Esophagus (tissue), 2 donors: ENCODE measurements around the gene PCTP. TPM values are rescaled to one million over a fixed set of nuclear protein-coding genes. Genes with fewer than 3 reads are reported as not detected.

Experiments used
- H3K27ac ChIP-seq, 2 donors: one replicate each; pipeline ENCODE4 v1.5.1; 2013; ENCODE audit warnings: low read depth in 2 of 2, mild to moderate bottlenecking in 2 of 2, inconsistent platforms in 1 of 2, low read length in 1 of 2, moderate library complexity in 1 of 2
- H3K27me3 ChIP-seq, 2 donors: one replicate each; pipeline ENCODE4 v1.6.1; 2013; ENCODE audit warnings: low read length in 2 of 2, control low read depth in 1 of 2, mild to moderate bottlenecking in 1 of 2; ENCODE audit not compliant: insufficient read depth in 2 of 2, control insufficient read depth in 1 of 2
- H3K36me3 ChIP-seq, 2 donors: one replicate each; pipeline ENCODE4 v1.6.1; 2013; ENCODE audit warnings: low read length in 1 of 2; ENCODE audit not compliant: control insufficient read depth in 2 of 2, insufficient read depth in 2 of 2
- H3K4me1 ChIP-seq, 2 donors: one replicate each; pipeline ENCODE4 v1.6.1; 2013; ENCODE audit warnings: low read length in 1 of 2; ENCODE audit not compliant: control insufficient read depth in 2 of 2, insufficient read depth in 2 of 2
- H3K4me3 ChIP-seq, 2 donors: one replicate each; pipeline ENCODE4 v1.5.1; 2013; ENCODE audit warnings: low read length in 2 of 2, mild to moderate bottlenecking in 2 of 2, low read depth in 1 of 2, moderate library complexity in 1 of 2
- H3K9me3 ChIP-seq, 2 donors: one replicate each; pipeline ENCODE4 v1.6.1; 2013; ENCODE audit warnings: mild to moderate bottlenecking in 2 of 2, low read depth in 1 of 2, low read length in 1 of 2, moderate library complexity in 1 of 2; ENCODE audit not compliant: control insufficient read depth in 2 of 2, insufficient read depth in 1 of 2
- WGBS, 2 donors: extraction: QIAGEN DNeasy Blood & Tissue Kit; methylation state at CpG; one replicate each; pipeline ENCODE4 v1.1.7; 2013; 5-methylcytosine and 5-hydroxymethylcytosine counted together
- polyA plus RNA-seq, 2 donors: library from polyadenylated mRNA; stranded (reverse); fragments of 200-250 nt; gene quantifications; one replicate each; pipeline ENCODE4 v1.2.3, GENCODE V29; 2013
- donor health status: healthy with polysubstance abuse.
- donor health status: Bipolar disorder and iron deficiency.

PCTP gene
- polyA plus RNA-seq, 2 donors, result 6.4 to 8.7 TPM

GRCh38 chr17:55764610-55765009 is 13.8 kb downstream of the PCTP start:
- WGBS, 2 donors, result 69 to 78% methylated on average over 4 of the region's 4 CpGs
- H3K27ac ChIP-seq, result no peak overlapping the region

GRCh38 chr17:55765472-55765871 is 14.6 kb downstream of the PCTP start:
- Histone ChIP-seq H3K27me3 (no peaks in the 10 kb centered on the region), H3K4me1 (peaks cover 0 to 2% of the 10 kb centered on the region in 2 donors), H3K27ac (no peak overlapping the region), H3K4me3 (no peak overlapping the region), H3K36me3 (no peaks in the 10 kb centered on the region), H3K9me3 (no peaks in the 10 kb centered on the region)
- 95 to 98% methylated on average over 3 of the region's 3 CpGs for WGBS, 2 donors

More at GRCh38 chr17:55764610-55765009, 13.8 kb downstream of the PCTP start:
- Histone ChIP-seq H3K27me3 (no peaks in the 10 kb centered on the region), H3K36me3 (no peaks in the 10 kb centered on the region), H3K4me1 (peaks cover 0 to 2% of the 10 kb centered on the region in 2 donors), H3K4me3 (no peak overlapping the region), H3K9me3 (no peaks in the 10 kb centered on the region)

GRCh38 chr17:55768936-55769624 is 18.2 kb downstream of the PCTP start:
- Histone ChIP-seq H3K4me1 (no peaks in the 10 kb centered on the region), H3K9me3 (no peaks in the 10 kb centered on the region), H3K27ac (no peak overlapping the region), H3K27me3 (no peaks in the 10 kb centered on the region), H3K4me3 (no peak overlapping the region), H3K36me3 (peaks cover 0 to 3% of the 10 kb centered on the region in 2 donors)

GRCh38 chr17:55769625-55770000 is 18.8 kb downstream of the PCTP start:
- no peak overlapping the region for H3K4me3 ChIP-seq
- peaks cover 0 to 3% of the 10 kb centered on the region in 2 donors for H3K36me3 ChIP-seq
- no peaks in the 10 kb centered on the region for H3K27me3 ChIP-seq
- no peaks in the 10 kb centered on the region for H3K4me1 ChIP-seq
- WGBS, 2 donors, result 60 to 72% methylated on average over 6 of the region's 6 CpGs
- no peak overlapping the region for H3K27ac ChIP-seq
- no peaks in the 10 kb centered on the region for H3K9me3 ChIP-seq

- Histone ChIP-seq H3K4me3 (no peak overlapping the region), H3K27ac (no peak overlapping the region), H3K4me1 (no peaks in the 10 kb centered on the region), H3K9me3 (no peaks in the 10 kb centered on the region), H3K27me3 (no peaks in the 10 kb centered on the region), H3K36me3 (peaks cover 0 to 3% of the 10 kb centered on the region in 2 donors)
- WGBS, 2 donors, result 33 to 46% methylated on average over 4 of the region's 4 CpGs
Measured at GRCh38 chr17:55770196-55770870, 19.5 kb downstream of the PCTP start.

GRCh38 chr17:55772086-55772485 is 21.2 kb downstream of the PCTP start:
- H3K4me3 ChIP-seq, result no peak overlapping the region
- H3K4me1 ChIP-seq, result no peaks in the 10 kb centered on the region
- no peaks in the 10 kb centered on the region for H3K9me3 ChIP-seq
- H3K27me3 ChIP-seq, result no peaks in the 10 kb centered on the region
- no peak overlapping the region for H3K27ac ChIP-seq
- H3K36me3 ChIP-seq, result peaks cover 0 to 5% of the 10 kb centered on the region in 2 donors
- WGBS, 2 donors, result 96% methylated on average over 7 of the region's 7 CpGs

- Histone ChIP-seq H3K27ac (no peak overlapping the region), H3K4me3 (no peak overlapping the region), H3K36me3 (peaks cover 0 to 5% of the 10 kb centered on the region in 2 donors), H3K9me3 (no peaks in the 10 kb centered on the region), H3K4me1 (no peaks in the 10 kb centered on the region), H3K27me3 (no peaks in the 10 kb centered on the region)
- WGBS, 2 donors, result 90 to 91% methylated on average over 13 of the region's 13 CpGs
Measured at GRCh38 chr17:55773671-55774070, 22.8 kb downstream of the PCTP start.

GRCh38 chr17:55774846-55775271 is 24.0 kb downstream of the PCTP start:
- no peaks in the 10 kb centered on the region for H3K4me1 ChIP-seq
- no peak overlapping the region for H3K27ac ChIP-seq
- peaks cover 0 to 5% of the 10 kb centered on the region in 2 donors for H3K36me3 ChIP-seq
- 48 to 66% methylated on average over 7 of the region's 7 CpGs for WGBS, 2 donors
- no peaks in the 10 kb centered on the region for H3K27me3 ChIP-seq
- H3K9me3 ChIP-seq, result no peaks in the 10 kb centered on the region
- H3K4me3 ChIP-seq, result no peak overlapping the region

GRCh38 chr17:55776271-55776670 is 25.4 kb downstream of the PCTP start:
- Histone ChIP-seq H3K4me3 (no peak overlapping the region), H3K4me1 (no peaks in the 10 kb centered on the region), H3K36me3 (peaks cover 0 to 5% of the 10 kb centered on the region in 2 donors), H3K27me3 (no peaks in the 10 kb centered on the region), H3K27ac (no peak overlapping the region), H3K9me3 (no peaks in the 10 kb centered on the region)
- WGBS, 2 donors, result 92 to 96% methylated on average over 8 of the region's 8 CpGs
